ENCODE results near the gene HGD. TPM values are rescaled to one million over a fixed set of nuclear protein-coding genes. Genes with fewer than 3 reads are reported as not detected.

The HGD gene
- total and polyA plus RNA-seq, 12 donors: 0.32 to 2.2 (median 0.72) TPM; not detected in 1

DNA sequence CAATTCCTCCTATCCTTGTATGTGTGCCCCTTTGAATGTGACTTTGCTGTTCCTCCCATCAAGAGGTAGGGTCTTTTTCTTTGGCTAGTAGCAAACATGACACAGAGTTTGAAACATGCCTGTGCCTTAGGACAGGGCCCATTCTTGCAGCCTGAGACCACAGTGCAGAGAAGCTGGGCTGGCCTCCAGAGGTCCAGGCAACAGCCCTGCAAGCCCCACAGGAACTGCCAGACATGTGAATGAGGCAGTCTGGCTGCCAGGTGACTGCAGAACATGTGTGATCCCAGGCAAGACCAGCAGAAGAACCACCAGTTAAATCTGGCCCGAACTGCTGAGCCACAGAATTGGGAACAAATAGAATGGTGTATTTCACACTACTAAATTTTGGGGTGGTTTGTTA lies 1.2 kb upstream of the HGD start:
- WGBS, 4 donors: 93 to 100% (median 97%) methylated on average over 1 of the region's 1 CpG
- intact Hi-C loops (cut with DNase I): no loop called here
- no peak overlapping the region for H3K27ac ChIP-seq
- H3K9me3 ChIP-seq (replicated peaks in 1 of 3): no peaks in the 10 kb centered on the region
- no peaks in the 10 kb centered on the region for H3K36me3 ChIP-seq (replicated peaks in 1 of 2)
- TF ChIP-seq, protein P1, sequence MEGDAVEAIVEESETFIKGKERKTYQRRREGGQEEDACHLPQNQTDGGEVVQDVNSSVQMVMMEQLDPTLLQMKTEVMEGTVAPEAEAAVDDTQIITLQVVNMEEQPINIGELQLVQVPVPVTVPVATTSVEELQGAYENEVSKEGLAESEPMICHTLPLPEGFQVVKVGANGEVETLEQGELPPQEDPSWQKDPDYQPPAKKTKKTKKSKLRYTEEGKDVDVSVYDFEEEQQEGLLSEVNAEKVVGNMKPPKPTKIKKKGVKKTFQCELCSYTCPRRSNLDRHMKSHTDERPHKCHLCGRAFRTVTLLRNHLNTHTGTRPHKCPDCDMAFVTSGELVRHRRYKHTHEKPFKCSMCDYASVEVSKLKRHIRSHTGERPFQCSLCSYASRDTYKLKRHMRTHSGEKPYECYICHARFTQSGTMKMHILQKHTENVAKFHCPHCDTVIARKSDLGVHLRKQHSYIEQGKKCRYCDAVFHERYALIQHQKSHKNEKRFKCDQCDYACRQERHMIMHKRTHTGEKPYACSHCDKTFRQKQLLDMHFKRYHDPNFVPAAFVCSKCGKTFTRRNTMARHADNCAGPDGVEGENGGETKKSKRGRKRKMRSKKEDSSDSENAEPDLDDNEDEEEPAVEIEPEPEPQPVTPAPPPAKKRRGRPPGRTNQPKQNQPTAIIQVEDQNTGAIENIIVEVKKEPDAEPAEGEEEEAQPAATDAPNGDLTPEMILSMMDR (IDR thresholded peaks at IDR 0.05): no peak
- no peak for TF ChIP-seq POLR2A (IDR thresholded peaks at IDR 0.05)
- H3K4me3 ChIP-seq: no peak overlapping the region
- no peaks in the 10 kb centered on the region for H3K27me3 ChIP-seq
- DNase-seq: no peak
- H3K4me1 ChIP-seq (replicated peaks in 1 of 2): peaks cover 9 to 11% of the 10 kb centered on the region in 2 donors

- TF ChIP-seq, protein P1 (IDR thresholded peaks at IDR 0.05): no peak
- no peak for TF ChIP-seq POLR2A (IDR thresholded peaks at IDR 0.05)
- no peak for DNase-seq
- no peaks in the 10 kb centered on the region for H3K27me3 ChIP-seq
- 94 to 100% (median 96%) methylated on average over 4 of the region's 4 CpGs for WGBS, 4 donors
- intact Hi-C loops (cut with DNase I): no loop called here
- no peaks in the 10 kb centered on the region for H3K9me3 ChIP-seq (replicated peaks in 1 of 3)
- H3K27ac ChIP-seq: no peak overlapping the region
- H3K36me3 ChIP-seq (replicated peaks in 1 of 2): no peaks in the 10 kb centered on the region
- H3K4me1 ChIP-seq (replicated peaks in 1 of 2): peaks cover 11 to 15% of the 10 kb centered on the region in 2 donors
- no peak overlapping the region for H3K4me3 ChIP-seq
These were observed 467 bp downstream of the HGD start for GRCh38 chr3:120681506-120682038.

- intact Hi-C loops (cut with DNase I): no loop called here
- H3K9me3 ChIP-seq (replicated peaks in 1 of 3): no peaks in the 10 kb centered on the region
- H3K4me1 ChIP-seq (replicated peaks in 1 of 2): peaks cover 11 to 15% of the 10 kb centered on the region in 2 donors
- no peaks in the 10 kb centered on the region for H3K36me3 ChIP-seq (replicated peaks in 1 of 2)
- WGBS, 4 donors: 50 to 95% (median 93%) methylated on average over 2 of the region's 2 CpGs
- DNase-seq: no peak
- H3K4me3 ChIP-seq: no peak overlapping the region
- H3K27ac ChIP-seq: no peak overlapping the region
- H3K27me3 ChIP-seq: no peaks in the 10 kb centered on the region
- TF ChIP-seq, protein P1 (IDR thresholded peaks at IDR 0.05): no peak
- TF ChIP-seq POLR2A (IDR thresholded peaks at IDR 0.05): no peak
These were observed 1.0 kb downstream of the HGD start for GRCh38 chr3:120681018-120681417.

DNA sequence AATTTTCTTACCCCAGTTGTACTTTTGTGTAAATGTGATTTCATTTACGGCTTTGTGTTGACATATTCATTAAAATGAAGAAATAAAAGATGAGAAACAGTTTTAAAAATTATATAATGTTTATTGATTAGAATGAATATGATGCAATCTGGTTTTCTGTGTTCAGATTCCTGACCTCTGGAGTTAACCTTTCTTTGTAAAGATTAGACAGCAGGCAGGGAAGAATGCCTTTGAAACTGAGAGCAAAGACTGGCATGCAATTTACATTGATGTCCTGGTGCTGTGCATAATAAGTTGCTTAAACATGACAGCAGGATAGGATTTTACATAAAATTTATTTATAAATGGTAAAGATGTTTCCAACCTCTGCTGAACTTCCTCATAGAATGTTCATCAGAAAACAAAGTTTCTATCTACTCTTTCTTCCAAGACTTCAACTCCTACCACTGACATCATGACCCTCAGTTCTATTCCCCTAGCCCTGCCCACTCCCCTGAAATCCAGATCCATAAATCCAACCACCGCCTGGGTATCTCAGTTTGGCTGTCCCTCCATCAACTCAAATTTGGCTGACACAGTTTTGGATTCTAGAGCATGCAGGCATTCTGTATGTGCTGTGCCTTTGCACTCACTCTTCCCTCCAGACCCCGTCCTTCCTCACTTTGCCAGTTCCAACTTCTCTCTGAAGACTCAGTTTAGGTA lies 1.7 kb downstream of the HGD start:
- Histone ChIP-seq H3K27me3 (no peaks in the 10 kb centered on the region), H3K4me1 (replicated peaks in 1 of 2) (peaks cover 11 to 15% of the 10 kb centered on the region in 2 donors), H3K36me3 (replicated peaks in 1 of 2) (no peaks in the 10 kb centered on the region), H3K4me3 (no peak overlapping the region), H3K9me3 (replicated peaks in 1 of 3) (no peaks in the 10 kb centered on the region), H3K27ac (no peak overlapping the region)
- 95 to 98% (median 97%) methylated on average over 3 of the region's 3 CpGs for WGBS, 4 donors
- no peak for DNase-seq
- TF ChIP-seq, protein P1 (IDR thresholded peaks at IDR 0.05): no peak
- no peak for TF ChIP-seq POLR2A (IDR thresholded peaks at IDR 0.05)
- intact Hi-C loops (cut with DNase I): no loop called here
